ENCODE data around the gene PNKD. TPM values are rescaled to one million over a fixed set of nuclear protein-coding genes. Genes with fewer than 3 reads are reported as not detected.

Gene PNKD
- total and polyA plus RNA-seq, 2 of the 8 experiments (the other 6 are each of a cell fraction or from before 2014, with no cell fraction given): 43.9 to 65.4 TPM

- WGBS, 2 experiments (ENCODE audit: extremely low coverage in 1 of 2, insufficient coverage in 1 of 2, insufficient read length in 1 of 2, insufficient replicate concordance in 2 of 2, low coverage in 1 of 2, low lambda C conversion rate in 2 of 2, missing lambda C conversion rate in 1 of 2): 97% methylated on average over 6 of the region's 6 CpGs; no CpG with 5 or more reads in 1 of the 2 experiments
- no peak overlapping the region for H3K4me2 ChIP-seq (ENCODE audit: insufficient read depth in 1 of 2, low read depth in 2 of 2, low read length in 2 of 2)
- no peak overlapping the region for H4K8ac ChIP-seq (ENCODE audit: extremely low read depth, insufficient read depth, low read length)
- H2BK12ac ChIP-seq (ENCODE audit: low read depth, low read length): no peak overlapping the region
- H3K23ac ChIP-seq (ENCODE audit: insufficient read length): no peak overlapping the region
- peaks cover 15 to 40% (median 20%) of the 10 kb centered on the region in 4 experiments; a peak in 7 of 8 replicates for H3K36me3 ChIP-seq (ENCODE audit: control insufficient read depth in 2 of 4, insufficient read depth in 4 of 4, low read length in 3 of 4)
- POLR2A ChIA-PET (ENCODE audit: partially characterized antibody): interaction anchor here (0.6 to 2.3 kb wide), 6 partner anchors 9 to 306 kb away, joined by 3 to 8 read pairs (median 3); no protein-coding TSS in a partner anchor
- H3K14ac ChIP-seq (ENCODE audit: insufficient read length): no peak overlapping the region
- no peak for FAIRE-seq
- H3K23me2 ChIP-seq (ENCODE audit: low read depth, low read length): peaks cover 10% of the 10 kb centered on the region
- CTCF ChIA-PET (ENCODE audit: partially characterized antibody): interaction anchor here (2.5 kb wide), 1 partner anchor 10 kb away, joined by 9 read pairs; no protein-coding TSS in a partner anchor
- no peak overlapping the region for H2AFZ ChIP-seq (ENCODE audit: low read length)
- H3K4me1 ChIP-seq (replicated peaks in 1 of 4; ENCODE audit: control insufficient read depth in 3 of 4, insufficient read depth in 4 of 4, low read length in 3 of 4): peaks cover 0 to 6% (median 4%) of the 10 kb centered on the region in 4 experiments; a peak in 4 of 7 replicates
- H3K79me2 ChIP-seq (ENCODE audit: control insufficient read depth in 1 of 2, insufficient read depth in 2 of 2, low read length in 2 of 2): peaks cover 0 to 10% of the 10 kb centered on the region in 2 experiments; a peak in 2 of 4 replicates
- H4K20me1 ChIP-seq (replicated peaks in 1 of 2; ENCODE audit: control insufficient read depth in 1 of 2, insufficient read depth in 2 of 2, low read length in 2 of 2): peaks cover 0 to 14% of the 10 kb centered on the region in 2 experiments
- H3K9ac ChIP-seq (replicated peaks in 1 of 4; ENCODE audit: extremely low read depth in 1 of 4, low read depth in 3 of 4, low read length in 3 of 4): no peak overlapping the region; a peak in 1 of 7 replicates
- no peak overlapping the region for H2BK20ac ChIP-seq (ENCODE audit: low read length)
- H4K5ac ChIP-seq (ENCODE audit: insufficient read length, low read depth, low read length): no peak overlapping the region
- peaks cover 8% of the 10 kb centered on the region; the same call in 1 of the 2 replicates for H3K79me1 ChIP-seq (ENCODE audit: low read depth, low read length)
- no peaks in the 10 kb centered on the region for H3K9me3 ChIP-seq (ENCODE audit: insufficient read depth in 2 of 2, low read depth in 1 of 2, low read length in 1 of 2)
- H4K91ac ChIP-seq (replicated peaks; ENCODE audit: insufficient read length, low read length): no peak overlapping the region
- no peak overlapping the region for H3K56ac ChIP-seq (replicated peaks; ENCODE audit: insufficient read length, low read depth, low read length)
- no peak overlapping the region for H3K4me3 ChIP-seq (ENCODE audit: extremely low read depth in 1 of 4, insufficient read depth in 2 of 4, low read depth in 3 of 4, low read length in 4 of 4)
- H3K27ac ChIP-seq (ENCODE audit: low read depth, low read length): no peak overlapping the region
- no peak overlapping the region for H2BK120ac ChIP-seq (replicated peaks; ENCODE audit: low read depth, low read length)
- H3K27me3 ChIP-seq (replicated peaks in 1 of 4; ENCODE audit: control insufficient read depth in 3 of 4, extremely low read depth in 1 of 4, insufficient read depth in 3 of 4, low read length in 3 of 4): no peaks in the 10 kb centered on the region
- H2BK5ac ChIP-seq (ENCODE audit: low read depth, low read length): no peak overlapping the region
- H2AK5ac ChIP-seq (ENCODE audit: low read depth, low read length): no peak overlapping the region
- no peak overlapping the region for H3K4ac ChIP-seq (replicated peaks; ENCODE audit: insufficient read length, low read depth, low read length)
- no peak overlapping the region for H2BK15ac ChIP-seq (ENCODE audit: low read length)
- no peak for DNase-seq (ENCODE audit: low read depth in 1 of 2, low spot score in 2 of 2)
- H3K18ac ChIP-seq (ENCODE audit: extremely low read depth, low read length): no peak overlapping the region
- no peak for TF ChIP-seq GTF2F1 (IDR thresholded peaks at IDR 0.05; ENCODE audit: borderline replicate concordance, low read depth, low read length)
- TF ChIP-seq TEAD4 (IDR thresholded peaks at IDR 0.05; ENCODE audit: low read depth, low read length): no peak
Measured at GRCh38 chr2:218267259-218267658, 3.1 kb upstream of the PNKD start.
